COLO829 (cell line): Measurements from ENCODE around the gene PKN1.
"Not testable (repeated sequence)": the region's sequence is repeated elsewhere in the genome, so short reads cannot be mapped to it uniquely, and the experiment has no call there.

Experiments used
- DNase-seq: peaks from one replicate; pipeline ENCODE4 v3.0.0; 2012; ENCODE audit warnings: low spot score

The PKN1 gene

DNA sequence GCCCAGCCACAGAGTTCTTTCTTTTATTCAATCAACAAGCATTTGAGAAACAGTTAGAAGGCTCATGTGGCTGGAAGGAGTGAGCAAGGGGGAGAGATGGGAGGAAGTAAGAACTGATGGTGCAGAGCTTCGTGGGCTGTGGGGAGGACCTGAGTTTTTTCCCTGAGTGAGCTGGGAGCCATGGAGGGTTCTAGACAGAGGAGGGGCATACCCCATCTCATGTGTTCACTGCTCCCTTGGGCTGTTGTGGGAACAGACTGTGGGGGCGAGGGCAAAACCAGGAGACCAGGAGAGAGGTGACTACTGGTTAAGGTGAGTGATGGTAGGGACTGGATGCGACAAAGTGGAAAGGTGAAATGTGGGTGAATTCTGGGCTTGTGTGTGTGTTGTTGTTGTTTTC is 2.4 kb upstream of the PKN1 start:
- no peak for DNase-seq

DNA sequence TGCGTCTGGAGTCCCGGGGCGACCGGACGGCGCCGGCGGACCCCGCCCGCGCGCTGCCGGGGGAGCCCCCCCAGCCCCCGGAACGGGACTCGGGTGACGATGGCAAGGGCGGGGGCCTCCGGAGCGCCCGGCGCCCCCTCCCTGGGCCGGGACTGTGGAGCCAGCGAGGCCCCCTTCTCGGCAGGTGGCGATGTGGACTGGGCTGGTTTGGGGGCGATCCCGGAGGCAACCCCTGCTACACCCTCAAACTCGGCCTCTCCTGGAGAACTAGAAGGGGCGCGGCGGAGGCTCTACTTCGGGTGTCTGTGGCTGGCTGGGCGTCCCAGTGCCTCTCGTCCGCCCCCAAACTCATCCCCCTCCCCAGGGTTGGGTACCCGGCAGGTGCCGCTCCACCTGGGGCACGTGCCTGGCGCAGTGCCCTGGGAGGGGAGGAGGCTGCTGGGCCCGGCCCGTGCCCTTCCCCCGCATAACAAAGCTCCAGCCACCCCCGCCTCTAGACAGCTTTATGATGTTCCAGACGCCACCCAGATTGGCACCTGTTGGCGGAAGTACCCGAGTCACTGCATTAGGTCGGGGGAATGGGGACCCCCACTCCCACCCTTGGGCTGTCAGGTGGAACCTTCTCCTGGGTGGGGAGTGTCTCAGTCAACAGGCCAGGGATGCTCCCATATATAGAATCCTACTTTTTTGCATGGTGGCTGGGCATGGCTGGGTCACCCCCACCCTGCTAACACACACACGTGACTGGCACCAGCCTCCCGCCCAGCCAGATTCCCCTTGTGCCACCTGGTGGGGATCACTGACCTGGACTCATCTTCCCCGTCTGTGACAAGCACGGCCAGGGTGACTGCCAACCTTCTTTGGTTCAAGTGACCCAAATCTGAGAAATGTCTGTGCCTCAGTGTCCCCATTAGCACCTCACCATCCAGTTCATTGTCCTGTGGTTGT is 722 bp downstream of the PKN1 start:
- DNase-seq = no peak

DNA sequence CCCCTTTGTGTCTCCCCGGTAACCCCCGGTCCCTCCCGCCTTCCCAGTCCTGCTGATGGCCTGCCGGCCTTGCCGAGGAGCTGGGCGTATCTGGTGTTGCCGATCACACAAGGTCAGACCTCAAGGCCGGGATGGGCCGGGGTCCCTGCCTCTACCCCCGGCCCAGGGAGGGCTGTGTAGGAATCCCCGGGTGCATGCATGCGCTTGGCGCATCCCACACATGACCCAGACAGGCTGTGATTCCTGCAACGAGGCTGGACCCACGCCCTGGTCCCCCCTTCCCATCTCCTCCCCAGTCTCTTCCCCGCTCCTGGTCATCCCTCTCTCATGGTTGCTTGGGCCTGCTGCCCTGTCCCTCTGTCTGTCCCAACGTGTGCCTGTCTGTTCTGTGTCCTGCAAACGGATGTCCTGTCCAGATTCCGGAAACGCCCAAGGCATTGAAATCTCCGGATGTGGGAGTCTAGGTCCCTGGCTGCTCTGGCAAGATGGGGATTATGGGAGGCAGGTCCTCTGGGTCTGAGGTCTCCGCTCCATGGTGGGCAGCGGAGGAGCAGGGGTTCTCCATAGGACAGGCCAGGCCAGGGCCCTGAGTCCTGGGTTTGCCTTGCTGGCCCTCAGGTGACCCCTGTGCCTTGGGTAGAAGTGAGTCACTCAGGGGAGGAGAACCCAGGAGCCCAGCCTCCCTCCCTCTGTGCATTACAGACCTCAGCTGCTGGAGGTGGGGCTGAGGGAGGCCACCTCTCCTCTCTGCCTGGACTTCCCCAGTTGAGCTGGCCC is 1.6 kb downstream of the PKN1 start:
- DNase-seq = peak; percentile 39

DNA sequence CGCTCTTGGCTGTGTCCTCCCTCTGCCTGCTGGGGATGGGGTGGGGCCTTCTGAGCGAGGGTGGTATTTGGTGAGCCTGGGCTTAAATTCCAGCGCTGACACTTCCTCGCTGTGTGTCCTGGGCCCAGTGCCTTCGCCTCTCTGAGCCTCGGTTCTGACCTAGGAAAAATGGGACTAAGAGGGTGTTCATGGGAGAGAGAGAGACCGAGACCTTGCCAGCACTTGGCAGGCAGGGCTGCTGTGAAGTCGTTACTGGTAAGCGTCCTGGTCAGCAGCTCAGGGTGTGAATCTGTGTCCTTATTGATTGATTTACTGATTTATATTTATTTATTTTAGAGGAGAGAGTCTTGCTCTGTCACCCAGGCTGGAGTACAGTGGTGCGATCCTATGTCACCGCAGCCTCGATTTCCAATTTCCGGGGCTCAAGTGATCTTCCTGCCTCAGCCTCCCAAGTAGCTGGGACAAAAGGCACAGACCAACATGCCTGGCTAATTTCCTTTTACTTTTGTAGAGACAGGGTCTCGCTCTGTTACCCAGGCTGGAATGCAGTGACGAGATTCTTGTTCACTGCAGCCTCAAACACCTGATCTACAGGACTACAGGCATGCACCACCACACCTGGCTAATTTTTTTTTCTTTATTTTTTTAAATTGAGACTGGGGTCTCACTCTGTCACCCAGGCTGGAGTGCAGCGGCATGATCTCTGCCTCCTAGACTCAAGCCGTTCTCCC is 2.4 kb downstream of the PKN1 start:
- DNase-seq = no peak

DNA sequence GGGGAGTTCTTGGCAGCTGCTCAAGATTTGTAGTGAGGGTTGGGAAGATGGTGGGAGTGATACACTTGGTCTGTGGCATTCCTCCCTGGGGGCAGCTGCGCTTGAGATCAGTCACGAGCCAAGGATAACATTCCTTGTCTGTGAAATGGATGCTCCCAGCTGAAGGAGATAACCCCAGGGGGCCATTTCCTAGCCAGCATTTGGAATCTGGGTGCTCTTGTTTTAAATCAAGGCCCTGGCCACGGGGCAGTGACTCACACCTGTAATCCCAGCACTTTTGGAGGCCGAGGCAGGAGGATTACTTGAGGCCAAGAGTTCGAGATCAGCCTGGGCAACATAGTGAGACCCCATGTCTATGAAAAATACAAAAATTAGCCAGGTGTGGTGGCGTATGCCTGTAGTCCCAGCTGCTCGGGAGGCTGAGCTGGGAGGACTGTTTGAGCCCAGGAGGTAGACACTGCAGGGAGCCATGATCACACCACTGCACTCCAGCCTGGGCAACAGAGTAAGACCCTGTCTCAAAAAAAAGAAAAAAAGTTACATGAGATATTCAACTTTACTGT is 4.6 kb downstream of the PKN1 start:
- DNase-seq = no peak

DNA sequence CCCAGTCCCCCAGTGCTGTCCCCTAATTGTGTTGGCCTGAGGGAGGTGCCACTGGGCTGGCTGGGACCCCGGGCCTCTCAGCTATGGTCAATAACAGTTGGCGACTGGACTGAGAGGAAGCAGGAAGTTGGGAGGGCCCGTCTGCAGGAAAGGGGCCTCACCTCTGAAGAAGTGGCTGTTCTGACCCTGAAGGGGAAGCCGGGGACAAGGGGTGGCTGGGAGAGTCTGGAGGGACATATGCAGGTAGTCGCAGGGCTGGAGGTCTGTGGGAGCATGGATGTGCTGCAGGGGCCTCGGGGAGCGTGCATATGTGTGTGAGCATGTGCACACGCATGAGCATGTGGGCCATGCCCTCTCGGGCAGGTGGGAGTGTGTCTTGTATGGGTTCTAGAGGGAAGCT is 5.9 kb downstream of the PKN1 start:
- no peak for DNase-seq

DNA sequence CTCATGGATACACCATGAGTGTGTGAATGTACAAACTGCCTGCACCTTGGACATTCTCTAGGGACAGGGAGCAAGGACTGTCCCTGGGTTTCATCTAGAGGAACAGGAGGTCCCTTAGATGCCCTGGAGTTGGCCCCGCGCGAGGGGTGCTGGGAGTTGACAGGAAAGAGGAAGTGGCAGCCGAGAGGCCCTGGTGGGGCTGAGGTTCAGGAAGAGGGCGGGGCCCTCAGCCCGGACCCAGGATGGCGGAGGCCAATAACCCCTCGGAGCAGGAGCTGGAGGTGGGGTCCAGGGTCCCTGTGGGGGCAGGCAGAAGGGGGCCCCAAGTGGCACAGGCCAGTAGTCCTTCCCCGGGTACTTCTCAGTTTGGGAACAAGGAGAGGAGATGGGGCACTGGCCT is 6.9 kb downstream of the PKN1 start:
- no peak for DNase-seq

DNA sequence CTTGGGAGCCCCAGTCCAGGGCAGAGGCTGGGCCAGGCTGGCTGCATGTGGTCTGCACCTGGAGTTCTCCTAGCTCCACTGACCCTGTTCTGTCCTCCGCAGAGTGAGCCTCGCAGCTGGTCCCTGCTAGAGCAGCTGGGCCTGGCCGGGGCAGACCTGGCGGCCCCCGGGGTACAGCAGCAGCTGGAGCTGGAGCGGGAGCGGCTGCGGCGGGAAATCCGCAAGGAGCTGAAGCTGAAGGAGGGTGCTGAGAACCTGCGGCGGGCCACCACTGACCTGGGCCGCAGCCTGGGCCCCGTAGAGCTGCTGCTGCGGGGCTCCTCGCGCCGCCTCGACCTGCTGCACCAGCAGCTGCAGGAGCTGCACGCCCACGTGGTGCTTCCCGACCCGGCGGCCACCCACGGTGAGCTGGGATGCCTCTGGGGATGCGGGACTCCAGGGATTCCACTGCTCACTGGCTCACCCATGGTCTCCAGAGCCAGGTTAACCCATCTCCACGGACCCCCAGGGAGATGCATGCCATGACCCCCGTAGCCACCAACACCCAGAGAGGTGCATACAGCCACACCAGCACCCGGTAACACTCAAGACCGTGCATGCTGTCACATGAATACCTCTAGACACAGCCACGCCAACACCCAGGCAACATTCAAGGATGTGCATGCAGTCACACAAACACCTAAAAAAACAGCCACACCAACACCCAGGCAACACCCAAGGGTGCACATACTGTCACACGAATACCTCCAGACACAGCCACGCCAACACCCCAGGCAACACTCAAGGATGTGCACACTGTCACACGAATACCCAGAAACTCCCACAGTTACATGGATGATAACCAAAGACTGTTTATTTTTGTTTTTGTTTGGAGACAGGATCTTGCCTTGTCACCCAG is 8.2 kb downstream of the PKN1 start:
- DNase-seq = no peak

DNA sequence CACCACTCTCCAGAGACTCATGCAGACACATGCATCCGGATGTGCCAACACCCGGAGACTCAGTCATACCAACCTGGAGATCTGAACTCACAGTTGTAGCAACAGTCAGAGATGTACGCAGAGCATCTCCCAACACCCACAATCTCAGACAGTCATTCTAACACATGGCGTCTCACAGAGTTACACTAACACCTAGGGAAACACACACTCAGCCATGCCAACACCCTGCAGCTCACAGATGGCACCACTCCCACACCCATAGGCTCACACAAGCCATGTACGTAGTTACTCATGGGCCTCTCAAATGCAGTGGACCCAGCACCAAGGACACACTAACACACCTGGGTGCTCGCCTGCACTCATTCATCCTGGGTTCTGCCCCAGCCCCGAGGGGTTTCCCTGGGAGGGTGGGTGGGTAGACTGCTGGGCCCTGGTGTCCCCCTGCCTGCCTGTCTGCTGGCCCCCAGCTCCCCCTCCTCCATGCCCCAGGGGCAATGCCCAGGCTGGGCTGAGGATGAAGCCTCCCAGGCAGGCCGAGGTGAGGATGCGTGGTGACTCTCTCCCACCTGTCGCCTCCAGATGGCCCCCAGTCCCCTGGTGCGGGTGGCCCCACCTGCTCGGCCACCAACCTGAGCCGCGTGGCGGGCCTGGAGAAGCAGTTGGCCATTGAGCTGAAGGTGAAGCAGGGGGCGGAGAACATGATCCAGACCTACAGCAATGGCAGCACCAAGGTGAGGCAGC is 10.0 kb downstream of the PKN1 start:
- no peak for DNase-seq

DNA sequence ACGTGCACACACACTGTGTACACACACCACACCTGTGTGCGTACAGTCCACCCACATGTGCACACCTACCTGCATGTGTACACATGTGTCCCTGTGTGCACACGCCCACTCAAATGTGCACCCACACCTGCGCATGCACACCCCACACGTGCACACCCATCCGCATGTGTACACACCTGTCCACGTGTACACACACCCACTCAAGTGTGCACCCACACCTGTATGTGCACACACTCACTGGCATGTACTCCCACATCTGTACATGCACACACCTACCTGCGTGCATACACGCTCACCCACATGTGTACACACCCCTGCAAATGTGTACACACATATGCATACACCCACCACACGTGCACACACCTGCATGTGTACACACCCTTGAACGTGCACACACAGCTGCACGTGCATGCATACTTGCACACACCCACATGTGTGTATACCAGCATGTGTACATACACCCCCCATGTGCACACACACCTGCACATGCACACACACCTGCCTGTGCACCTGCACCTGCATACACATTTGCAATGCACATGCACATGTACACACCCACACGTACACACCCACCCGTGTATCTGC is 10.6 kb downstream of the PKN1 start:
- no peak for DNase-seq

DNA sequence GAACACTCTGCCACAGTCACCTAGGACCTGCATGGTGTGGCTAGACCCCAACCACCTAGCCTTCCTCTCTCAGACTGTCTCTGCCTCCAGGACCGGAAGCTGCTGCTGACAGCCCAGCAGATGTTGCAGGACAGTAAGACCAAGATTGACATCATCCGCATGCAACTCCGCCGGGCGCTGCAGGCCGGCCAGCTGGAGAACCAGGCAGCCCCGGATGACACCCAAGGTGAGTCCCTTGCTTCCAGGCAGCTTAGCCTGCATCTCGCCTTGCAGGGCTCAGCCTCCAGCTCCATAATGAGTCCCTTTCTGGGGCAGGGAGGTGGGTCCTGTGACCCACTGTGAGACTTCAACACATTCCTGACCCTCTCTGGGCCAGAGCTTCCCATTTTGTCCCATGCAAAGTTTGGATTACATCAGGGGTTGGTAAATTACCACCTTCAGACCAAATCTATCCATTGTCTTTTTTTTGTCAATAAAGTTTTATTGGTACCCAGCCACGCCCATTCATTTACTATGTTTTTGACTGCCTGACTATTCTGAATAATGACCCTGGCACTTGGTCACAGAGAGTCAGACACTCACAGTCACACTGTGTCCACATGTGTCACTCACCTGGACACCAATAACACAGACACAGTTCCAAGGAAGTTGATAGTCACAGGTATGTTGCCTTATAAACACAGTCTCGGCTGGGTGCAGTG is 13.4 kb downstream of the PKN1 start:
- DNase-seq = no peak

DNA sequence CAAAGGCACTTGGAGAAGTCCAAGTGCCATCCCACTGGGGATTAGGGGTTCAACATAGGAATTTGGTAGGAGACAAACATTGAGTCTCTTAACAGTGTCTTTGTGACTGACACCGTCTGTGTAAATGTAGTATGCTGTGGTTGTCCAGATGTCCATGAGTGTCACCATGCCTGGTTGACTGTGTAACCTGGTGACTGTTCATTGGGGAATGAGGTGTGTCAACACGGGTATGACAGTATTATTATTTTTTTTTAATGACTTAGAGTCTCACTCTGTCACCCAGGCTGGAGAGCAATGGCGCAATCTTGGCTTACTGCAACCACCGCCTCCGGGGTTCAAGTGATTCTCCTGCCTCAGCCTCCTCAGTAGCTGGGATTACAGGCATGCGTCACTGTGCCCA is 16.2 kb downstream of the PKN1 start:
- no peak for DNase-seq

DNA sequence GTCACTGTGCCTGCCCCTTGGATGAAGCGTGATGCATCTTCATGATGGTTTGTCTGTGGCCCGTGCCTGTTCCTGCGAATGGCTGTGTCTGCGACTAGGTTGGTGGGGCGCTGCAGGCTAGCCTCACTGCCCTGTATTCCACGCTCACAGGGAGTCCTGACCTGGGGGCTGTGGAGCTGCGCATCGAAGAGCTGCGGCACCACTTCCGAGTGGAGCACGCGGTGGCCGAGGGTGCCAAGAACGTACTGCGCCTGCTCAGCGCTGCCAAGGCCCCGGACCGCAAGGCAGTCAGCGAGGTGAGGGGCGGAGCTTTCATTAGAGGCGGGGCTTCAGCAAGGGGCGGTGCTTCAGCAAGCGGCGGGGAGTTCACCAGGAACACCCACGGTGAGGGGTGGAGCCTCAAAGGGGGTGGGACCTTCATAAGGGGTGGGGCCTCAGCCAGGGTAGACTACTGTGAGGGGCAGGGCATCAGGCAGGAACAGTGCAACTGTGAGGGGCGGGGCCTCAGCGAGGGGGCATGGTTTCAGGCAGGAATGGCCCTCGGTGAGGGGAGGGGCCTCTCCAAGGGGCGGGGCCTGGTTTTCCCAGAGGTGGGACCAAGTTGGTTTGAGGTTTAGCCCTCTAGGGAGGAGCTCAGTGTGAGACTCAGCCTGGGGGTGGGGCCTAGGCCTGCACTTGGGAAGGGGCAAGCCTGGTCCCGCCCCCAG is 17.2 kb downstream of the PKN1 start:
- peak; percentile 96 for DNase-seq

DNA sequence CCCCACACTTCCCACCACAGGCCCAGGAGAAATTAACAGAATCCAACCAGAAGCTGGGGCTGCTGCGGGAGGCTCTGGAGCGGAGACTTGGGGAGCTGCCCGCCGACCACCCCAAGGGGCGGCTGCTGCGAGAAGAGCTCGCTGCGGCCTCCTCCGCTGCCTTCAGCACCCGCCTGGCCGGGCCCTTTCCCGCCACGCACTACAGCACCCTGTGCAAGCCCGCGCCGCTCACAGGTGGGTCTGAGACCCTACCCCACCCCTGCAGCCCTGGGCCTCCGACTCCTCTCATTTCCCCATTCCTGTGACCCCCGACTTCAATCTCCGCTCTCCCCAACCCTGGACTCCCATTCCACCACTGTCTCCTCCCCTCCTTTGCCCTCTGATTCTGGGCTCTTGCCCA is 17.8 kb downstream of the PKN1 start:
- no peak for DNase-seq

DNA sequence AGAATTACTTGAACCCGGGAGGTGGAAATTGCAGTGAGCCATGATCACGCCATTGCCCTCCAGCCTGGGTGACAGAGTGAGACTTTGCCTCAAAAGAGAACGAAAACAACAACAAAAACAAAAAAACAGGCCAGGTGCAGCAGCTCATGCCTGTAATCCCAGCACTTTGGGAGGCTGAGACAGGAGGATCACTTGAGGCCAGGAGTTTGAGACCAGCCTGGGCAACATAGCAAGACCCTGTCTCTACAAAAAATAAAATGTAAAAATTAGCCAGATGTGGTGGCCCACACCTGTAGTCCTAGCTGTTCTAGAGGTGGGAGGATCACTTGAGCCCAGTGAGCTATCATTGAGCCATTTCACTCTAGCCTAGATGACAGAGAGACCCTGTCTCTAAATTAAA is 19.2 kb downstream of the PKN1 start:
- DNase-seq = not testable (repeated sequence)

DNA sequence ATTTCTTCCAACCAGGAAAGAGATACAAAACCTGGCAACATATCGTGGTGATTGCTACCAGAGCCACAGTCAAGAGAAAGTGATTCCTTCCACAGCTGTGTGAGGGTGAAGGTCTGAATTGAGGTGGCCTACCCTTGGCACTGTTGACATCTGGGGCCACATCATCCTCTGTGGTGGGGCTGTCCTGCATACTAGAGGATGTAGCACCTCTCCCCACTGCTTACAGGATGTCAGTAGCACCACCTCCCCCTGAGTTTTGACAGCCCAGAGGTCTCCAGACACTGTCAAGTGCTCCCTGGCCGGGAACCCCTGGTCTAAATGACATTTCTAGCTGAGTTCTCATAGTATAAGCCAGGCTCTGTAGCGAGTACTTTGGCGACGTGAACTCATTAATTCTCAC is 26.6 kb downstream of the PKN1 start:
- no peak for DNase-seq

DNA sequence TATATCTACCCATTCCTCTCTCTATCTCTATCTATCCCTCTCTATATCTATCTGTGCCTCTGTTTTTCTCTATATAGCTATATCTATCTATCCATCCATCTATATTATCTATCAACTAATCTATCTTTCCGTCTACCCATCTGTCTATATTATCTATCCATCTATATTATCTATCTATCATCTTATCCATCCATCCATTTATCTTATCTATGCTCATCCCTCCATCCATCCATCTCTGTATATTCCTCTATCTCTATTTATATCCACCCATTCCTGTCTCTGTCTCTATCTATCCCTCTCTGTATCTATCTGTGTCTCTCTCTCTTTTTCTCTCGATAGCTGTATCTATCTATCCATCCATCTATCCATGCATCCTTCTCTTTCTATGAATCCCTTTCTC is 27.8 kb downstream of the PKN1 start:
- DNase-seq = no peak

DNA sequence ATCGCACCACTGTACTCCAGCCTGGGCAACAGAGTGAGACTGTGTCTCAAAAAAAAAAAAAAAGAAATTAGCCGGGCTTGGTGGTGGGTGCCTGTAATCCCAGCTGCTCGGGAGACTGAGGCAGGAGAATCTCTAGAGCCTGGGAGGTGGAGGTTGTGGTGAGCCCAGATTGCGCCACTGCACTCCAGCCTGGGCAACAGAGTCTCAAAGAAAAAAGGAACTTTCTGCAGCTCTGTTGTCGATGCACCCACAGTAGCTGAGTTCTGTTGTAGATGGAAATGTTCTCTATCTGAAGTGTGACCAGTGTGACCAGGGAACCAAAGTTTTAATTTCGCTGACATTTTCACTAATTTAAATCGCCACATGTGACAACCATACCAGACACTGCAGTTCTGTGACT is 29.3 kb downstream of the PKN1 start:
- not testable (repeated sequence) for DNase-seq

DNA sequence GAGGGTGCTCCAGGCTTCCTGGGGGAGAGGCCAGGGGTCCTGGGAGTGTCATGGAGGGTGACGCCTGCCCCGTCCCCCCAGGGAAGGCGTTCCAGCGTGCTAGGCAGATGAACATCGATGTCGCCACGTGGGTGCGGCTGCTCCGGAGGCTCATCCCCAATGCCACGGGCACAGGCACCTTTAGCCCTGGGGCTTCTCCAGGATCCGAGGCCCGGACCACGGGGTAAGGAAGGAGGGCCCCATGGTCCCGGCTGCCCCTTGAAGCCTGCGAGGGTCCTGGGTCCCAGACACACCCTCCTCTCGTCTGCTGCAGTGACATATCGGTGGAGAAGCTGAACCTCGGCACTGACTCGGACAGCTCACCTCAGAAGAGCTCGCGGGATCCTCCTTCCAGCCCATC is 30.6 kb downstream of the PKN1 start:
- DNase-seq = no peak
